T-helper 1 cell treated with Interleukin-12 subunit alpha and Interleukin-12 subunit beta and Interleukin-4 antibody, amounts not matched to agents 30 μg/mL and 1 μg/mL, for 36 hours (primary cell): ENCODE results near the gene IPCEF1.

ENCODE experiments used
- H3K27ac Mint-ChIP-seq: one replicate; pipeline ENCODE4 v1.8.0; 2021; ENCODE audit warnings: mild to moderate bottlenecking, mixed read lengths
- H3K27me3 Mint-ChIP-seq: one replicate; pipeline ENCODE4 v1.8.0; 2021; ENCODE audit warnings: low read depth, mixed read lengths
- H3K36me3 Mint-ChIP-seq: one replicate; pipeline ENCODE4 v1.8.0; 2021; ENCODE audit warnings: low read depth, mixed read lengths
- H3K4me1 Mint-ChIP-seq: one replicate; pipeline ENCODE4 v1.8.0; 2021; ENCODE audit warnings: low read depth, mixed read lengths
- H3K4me3 Mint-ChIP-seq: one replicate; pipeline ENCODE4 v1.8.0; 2021; ENCODE audit warnings: mild to moderate bottlenecking, moderate library complexity, mixed read lengths
- H3K9me3 Mint-ChIP-seq: one replicate; pipeline ENCODE4 v1.8.0; 2021; ENCODE audit warnings: mixed read lengths

IPCEF1 gene

GRCh38 chr6:154301839-154302752 lies 54.5 kb downstream of the IPCEF1 start:
- H3K4me3 Mint-ChIP-seq = no peak overlapping the region
- H3K36me3 Mint-ChIP-seq = no peaks in the 10 kb centered on the region
- peaks cover 5% of the 10 kb centered on the region for H3K27me3 Mint-ChIP-seq
- no peaks in the 10 kb centered on the region for H3K9me3 Mint-ChIP-seq
- H3K27ac Mint-ChIP-seq = no peak overlapping the region
- H3K4me1 Mint-ChIP-seq = peaks cover 10% of the 10 kb centered on the region

DNA sequence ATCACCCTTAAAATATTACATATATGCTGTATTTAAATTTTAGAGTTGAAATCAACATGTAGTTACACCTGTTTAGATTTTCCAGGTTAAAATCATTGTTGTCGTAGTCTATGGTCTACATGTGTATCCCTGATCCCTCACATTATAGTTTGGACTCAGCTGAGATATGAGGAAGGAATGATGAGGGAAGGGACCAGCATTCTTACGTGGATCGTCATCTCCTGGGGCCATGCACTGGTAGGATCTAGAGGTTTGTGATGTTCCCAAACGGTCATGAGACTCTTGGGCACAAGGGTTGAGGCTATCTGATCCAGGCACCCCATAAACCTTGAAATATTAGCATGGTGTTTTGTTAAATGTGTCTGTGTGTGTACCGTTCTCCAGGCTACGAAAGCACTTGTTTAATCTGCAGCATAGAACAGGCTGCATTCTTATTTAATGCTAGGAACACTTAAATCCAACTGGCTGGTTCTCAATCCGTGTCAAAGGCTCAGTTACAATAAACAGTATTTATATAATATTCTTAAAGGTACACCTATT lies 55.4 kb downstream of the IPCEF1 start:
- Mint-ChIP-seq H3K27me3 (peaks cover 5% of the 10 kb centered on the region), H3K36me3 (no peaks in the 10 kb centered on the region), H3K4me1 (peaks cover 10% of the 10 kb centered on the region), H3K9me3 (no peaks in the 10 kb centered on the region), H3K4me3 (no peak overlapping the region), H3K27ac (no peak overlapping the region)

DNA sequence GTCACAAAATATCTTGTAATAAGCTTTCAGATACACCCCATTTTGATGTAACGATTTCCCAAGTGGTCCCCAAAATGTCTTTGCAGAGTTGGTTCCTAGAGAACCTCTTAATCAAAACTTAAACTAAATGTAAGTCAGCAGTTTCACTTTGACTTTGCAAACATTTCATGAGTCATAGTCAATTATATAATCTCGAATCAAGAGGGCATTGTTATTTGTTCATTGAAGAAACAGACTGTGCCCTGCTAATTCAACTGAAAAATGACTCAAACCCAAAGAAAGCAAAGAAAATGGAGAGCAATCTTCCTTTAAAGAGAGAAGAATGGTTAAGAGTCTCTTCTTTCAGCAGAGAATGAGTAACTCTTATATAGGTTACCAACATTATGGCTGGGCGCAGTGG lies 58.3 kb downstream of the IPCEF1 start:
- Mint-ChIP-seq H3K27ac (no peak overlapping the region), H3K4me1 (peaks cover 10% of the 10 kb centered on the region), H3K4me3 (no peak overlapping the region), H3K27me3 (peaks cover 8% of the 10 kb centered on the region), H3K36me3 (no peaks in the 10 kb centered on the region), H3K9me3 (no peaks in the 10 kb centered on the region)

GRCh38 chr6:154297721-154298120 lies 58.9 kb downstream of the IPCEF1 start:
- no peaks in the 10 kb centered on the region for H3K9me3 Mint-ChIP-seq
- no peak overlapping the region for H3K27ac Mint-ChIP-seq
- no peak overlapping the region for H3K4me3 Mint-ChIP-seq
- H3K27me3 Mint-ChIP-seq = peaks cover 8% of the 10 kb centered on the region
- no peaks in the 10 kb centered on the region for H3K36me3 Mint-ChIP-seq
- H3K4me1 Mint-ChIP-seq = peaks cover 10% of the 10 kb centered on the region

- Mint-ChIP-seq H3K4me3 (no peak overlapping the region), H3K27ac (no peak overlapping the region), H3K27me3 (peaks cover 8% of the 10 kb centered on the region), H3K9me3 (no peaks in the 10 kb centered on the region), H3K36me3 (no peaks in the 10 kb centered on the region), H3K4me1 (peaks cover 8% of the 10 kb centered on the region)
Observed at GRCh38 chr6:154297210-154297609, 59.4 kb downstream of the IPCEF1 start.

GRCh38 chr6:154295733-154296132 lies 60.9 kb downstream of the IPCEF1 start:
- H3K36me3 Mint-ChIP-seq = no peaks in the 10 kb centered on the region
- no peaks in the 10 kb centered on the region for H3K9me3 Mint-ChIP-seq
- no peak overlapping the region for H3K27ac Mint-ChIP-seq
- H3K4me1 Mint-ChIP-seq = peaks cover 2% of the 10 kb centered on the region
- peaks cover 8% of the 10 kb centered on the region for H3K27me3 Mint-ChIP-seq
- H3K4me3 Mint-ChIP-seq = no peak overlapping the region

DNA sequence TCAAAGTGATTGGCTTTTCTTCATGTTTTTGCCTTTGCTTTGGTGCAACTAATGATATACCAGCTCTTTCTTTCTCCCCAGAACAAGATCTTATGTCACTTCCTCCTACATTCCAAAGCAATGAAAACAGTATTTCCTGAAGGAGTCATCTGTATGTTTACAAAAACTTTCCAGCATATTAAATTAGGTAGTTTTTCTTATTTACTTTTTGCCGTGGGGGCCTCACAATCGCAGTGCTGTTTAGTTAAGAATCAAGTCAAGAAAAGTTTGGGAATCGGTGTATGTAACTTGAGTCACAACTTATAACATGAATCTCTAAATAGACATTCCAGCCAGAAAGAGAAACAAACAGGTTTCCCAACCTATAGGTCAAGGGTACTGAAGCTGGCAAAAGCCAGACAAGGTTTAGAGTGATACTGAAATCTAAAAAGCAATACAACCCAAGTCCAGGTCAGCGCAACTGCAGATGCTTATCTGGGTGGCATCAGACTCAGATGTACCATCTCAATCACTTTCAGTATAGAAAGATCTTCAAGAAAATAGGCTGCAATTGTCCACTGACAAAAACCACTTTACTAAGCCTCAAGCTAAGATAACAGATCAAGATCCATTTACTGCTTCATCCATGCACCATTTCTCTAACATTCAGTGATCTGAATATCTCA lies 63.6 kb downstream of the IPCEF1 start:
- Mint-ChIP-seq H3K27ac (no peak overlapping the region), H3K4me3 (no peak overlapping the region), H3K27me3 (peaks cover 3% of the 10 kb centered on the region), H3K9me3 (no peaks in the 10 kb centered on the region), H3K4me1 (no peaks in the 10 kb centered on the region), H3K36me3 (no peaks in the 10 kb centered on the region)

- no peak overlapping the region for H3K4me3 Mint-ChIP-seq
- H3K9me3 Mint-ChIP-seq = no peaks in the 10 kb centered on the region
- no peak overlapping the region for H3K27ac Mint-ChIP-seq
- H3K27me3 Mint-ChIP-seq = peaks cover 3% of the 10 kb centered on the region
- no peaks in the 10 kb centered on the region for H3K4me1 Mint-ChIP-seq
- H3K36me3 Mint-ChIP-seq = no peaks in the 10 kb centered on the region
Observed at GRCh38 chr6:154292066-154292465, 64.5 kb downstream of the IPCEF1 start.

- peaks cover 6% of the 10 kb centered on the region for H3K27me3 Mint-ChIP-seq
- no peaks in the 10 kb centered on the region for H3K36me3 Mint-ChIP-seq
- no peaks in the 10 kb centered on the region for H3K4me1 Mint-ChIP-seq
- H3K9me3 Mint-ChIP-seq = no peaks in the 10 kb centered on the region
- no peak overlapping the region for H3K4me3 Mint-ChIP-seq
- no peak overlapping the region for H3K27ac Mint-ChIP-seq
Observed at GRCh38 chr6:154289818-154290508, 66.6 kb downstream of the IPCEF1 start.

DNA sequence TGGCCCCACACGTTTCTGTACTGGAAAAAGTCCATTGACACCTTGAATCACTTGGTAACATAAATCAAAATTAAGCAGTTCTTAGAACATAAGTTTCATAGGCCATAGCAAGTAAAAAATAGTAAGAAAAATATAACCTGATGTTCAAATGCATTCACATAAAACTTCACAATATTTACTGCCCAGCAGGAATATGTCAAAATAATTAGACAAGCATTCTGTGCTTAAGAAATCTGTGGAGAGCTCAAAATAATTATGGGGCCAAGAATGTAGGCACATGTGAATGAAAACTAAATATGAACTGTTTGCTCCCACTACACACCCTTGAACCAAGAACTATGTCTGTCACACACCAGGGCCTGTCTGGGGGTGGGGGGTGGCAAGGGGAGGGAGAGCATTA lies 70.8 kb downstream of the IPCEF1 start:
- H3K27ac Mint-ChIP-seq = no peak overlapping the region
- H3K4me3 Mint-ChIP-seq = no peak overlapping the region
- H3K36me3 Mint-ChIP-seq = no peaks in the 10 kb centered on the region
- H3K9me3 Mint-ChIP-seq = no peaks in the 10 kb centered on the region
- H3K27me3 Mint-ChIP-seq = peaks cover 3% of the 10 kb centered on the region
- H3K4me1 Mint-ChIP-seq = no peaks in the 10 kb centered on the region

- Mint-ChIP-seq H3K4me3 (no peak overlapping the region), H3K4me1 (no peaks in the 10 kb centered on the region), H3K27me3 (peaks cover 3% of the 10 kb centered on the region), H3K27ac (no peak overlapping the region), H3K9me3 (no peaks in the 10 kb centered on the region), H3K36me3 (no peaks in the 10 kb centered on the region)
Observed at GRCh38 chr6:154284313-154284853, 72.2 kb downstream of the IPCEF1 start.

- H3K27me3 Mint-ChIP-seq = peaks cover 6% of the 10 kb centered on the region
- peaks cover 16% of the 10 kb centered on the region for H3K4me1 Mint-ChIP-seq
- no peak overlapping the region for H3K27ac Mint-ChIP-seq
- H3K36me3 Mint-ChIP-seq = no peaks in the 10 kb centered on the region
- no peak overlapping the region for H3K4me3 Mint-ChIP-seq
- no peaks in the 10 kb centered on the region for H3K9me3 Mint-ChIP-seq
Observed at GRCh38 chr6:154280521-154280920, 76.1 kb downstream of the IPCEF1 start.

DNA sequence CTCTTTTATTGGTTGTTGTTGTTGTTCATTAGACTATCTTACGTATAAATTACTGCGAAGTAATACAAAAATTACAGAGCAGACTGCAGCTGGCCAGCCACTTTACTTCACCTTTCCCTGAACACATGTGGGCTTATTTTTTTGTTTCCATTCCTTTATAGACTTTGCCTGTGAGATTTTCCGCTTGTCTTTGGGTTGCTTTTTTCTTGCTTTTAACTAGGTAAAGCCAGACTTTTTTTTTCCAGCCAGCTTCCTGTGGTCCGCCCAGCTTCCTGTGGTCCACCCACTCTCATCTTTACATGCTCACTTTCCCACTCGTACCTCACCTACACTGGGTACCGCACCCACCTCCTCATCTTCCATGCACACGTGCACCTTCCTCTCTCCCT lies 79.0 kb downstream of the IPCEF1 start:
- H3K4me1 Mint-ChIP-seq = peaks cover 16% of the 10 kb centered on the region
- H3K9me3 Mint-ChIP-seq = no peaks in the 10 kb centered on the region
- H3K4me3 Mint-ChIP-seq = peak overlapping the region; percentile 67
- H3K27me3 Mint-ChIP-seq = peaks cover 16% of the 10 kb centered on the region
- H3K27ac Mint-ChIP-seq = no peak overlapping the region
- H3K36me3 Mint-ChIP-seq = no peaks in the 10 kb centered on the region

DNA sequence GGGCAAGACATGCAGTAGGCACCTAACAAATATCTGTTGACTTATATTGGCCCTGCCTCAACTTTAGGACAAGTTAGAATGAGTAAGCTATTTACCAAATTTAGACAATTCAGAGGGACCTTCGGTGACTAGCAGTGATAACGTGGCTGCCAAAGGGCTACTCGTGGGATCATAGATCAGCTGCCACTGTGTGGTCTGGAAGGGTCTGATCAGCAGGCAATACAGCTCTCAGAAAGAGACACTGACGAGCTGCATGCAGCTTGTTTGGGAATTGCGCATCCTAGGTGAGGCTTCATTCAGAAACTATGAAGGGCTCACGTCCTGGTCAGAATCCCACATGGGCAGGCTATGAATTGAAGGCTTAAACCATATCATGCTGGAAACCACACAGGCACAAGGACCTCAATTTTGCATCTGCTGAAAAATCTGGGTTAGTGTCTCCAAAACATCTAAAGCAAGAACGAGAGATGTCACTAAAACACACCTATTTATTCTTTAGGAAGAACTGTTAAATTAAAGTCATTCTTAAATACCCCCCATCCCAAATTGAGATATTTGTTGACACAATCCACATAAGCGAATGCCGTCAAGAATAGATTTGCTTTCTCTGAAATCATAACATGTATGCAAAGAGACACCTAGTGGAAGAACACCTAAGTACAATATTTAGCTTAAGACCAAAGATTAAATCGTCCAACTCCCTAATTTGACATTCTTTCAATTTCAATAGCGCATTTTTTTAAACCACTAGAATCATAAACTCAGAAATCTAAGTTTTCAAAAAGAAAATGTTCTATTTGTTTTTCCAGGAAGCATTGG lies 79.6 kb downstream of the IPCEF1 start:
- peaks cover 16% of the 10 kb centered on the region for H3K4me1 Mint-ChIP-seq
- H3K4me3 Mint-ChIP-seq = peak overlapping the region; percentile 67
- H3K27me3 Mint-ChIP-seq = peaks cover 16% of the 10 kb centered on the region
- no peaks in the 10 kb centered on the region for H3K9me3 Mint-ChIP-seq
- H3K36me3 Mint-ChIP-seq = no peaks in the 10 kb centered on the region
- no peak overlapping the region for H3K27ac Mint-ChIP-seq
